ENCODE measurements around the gene MCM5.

MCM5 gene

GRCh38 chr22:35409783-35410662, 10.1 kb downstream of the MCM5 start:
- Histone ChIP-seq H3K4me3 (ENCODE audit: low read depth, low read length) (no peak overlapping the region), H3K27ac (no peak overlapping the region), H3K27me3 (ENCODE audit: insufficient read depth, low read depth, severe bottlenecking) (no peaks in the 10 kb centered on the region), H3K36me3 (peaks cover 96% of the 10 kb centered on the region), H3K9me3 (ENCODE audit: severe bottlenecking) (no peaks in the 10 kb centered on the region)
- TF ChIP-seq CTCF (IDR thresholded peaks at IDR 0.05; ENCODE audit: low read depth, low read length), result no peak
- DNase-seq, result no peak

- peaks cover 96% of the 10 kb centered on the region for H3K36me3 ChIP-seq
- H3K4me3 ChIP-seq (ENCODE audit: low read depth, low read length), result no peak overlapping the region
- H3K9me3 ChIP-seq (ENCODE audit: severe bottlenecking), result no peaks in the 10 kb centered on the region
- DNase-seq, result no peak
- H3K27ac ChIP-seq, result no peak overlapping the region
- no peaks in the 10 kb centered on the region for H3K27me3 ChIP-seq (ENCODE audit: insufficient read depth, low read depth, severe bottlenecking)
- TF ChIP-seq CTCF (IDR thresholded peaks at IDR 0.05; ENCODE audit: low read depth, low read length), result no peak
Observed at GRCh38 chr22:35410663-35411034, 10.7 kb downstream of the MCM5 start.

GRCh38 chr22:35411102-35411501, 11.2 kb downstream of the MCM5 start:
- no peak overlapping the region for H3K4me3 ChIP-seq (ENCODE audit: low read depth, low read length)
- H3K27me3 ChIP-seq (ENCODE audit: insufficient read depth, low read depth, severe bottlenecking), result no peaks in the 10 kb centered on the region
- TF ChIP-seq CTCF (IDR thresholded peaks at IDR 0.05; ENCODE audit: low read depth, low read length), result no peak
- no peak overlapping the region for H3K27ac ChIP-seq
- peaks cover 98% of the 10 kb centered on the region for H3K36me3 ChIP-seq
- no peak for DNase-seq
- no peaks in the 10 kb centered on the region for H3K9me3 ChIP-seq (ENCODE audit: severe bottlenecking)

- Histone ChIP-seq H3K4me3 (ENCODE audit: low read depth, low read length) (no peak overlapping the region), H3K9me3 (ENCODE audit: severe bottlenecking) (no peaks in the 10 kb centered on the region), H3K27me3 (ENCODE audit: insufficient read depth, low read depth, severe bottlenecking) (no peaks in the 10 kb centered on the region), H3K27ac (no peak overlapping the region), H3K36me3 (peaks cover 96% of the 10 kb centered on the region)
- TF ChIP-seq CTCF (IDR thresholded peaks at IDR 0.05; ENCODE audit: low read depth, low read length), result no peak
- no peak for DNase-seq
Observed at GRCh38 chr22:35413624-35414023, 13.7 kb downstream of the MCM5 start.

- Histone ChIP-seq H3K36me3 (peaks cover 93% of the 10 kb centered on the region), H3K27me3 (ENCODE audit: insufficient read depth, low read depth, severe bottlenecking) (no peaks in the 10 kb centered on the region), H3K27ac (no peak overlapping the region), H3K9me3 (ENCODE audit: severe bottlenecking) (no peaks in the 10 kb centered on the region), H3K4me3 (ENCODE audit: low read depth, low read length) (no peak overlapping the region)
- TF ChIP-seq CTCF (IDR thresholded peaks at IDR 0.05; ENCODE audit: low read depth, low read length), result no peak
- no peak for DNase-seq
Observed at GRCh38 chr22:35417606-35418005, 17.7 kb downstream of the MCM5 start.

- Histone ChIP-seq H3K36me3 (peaks cover 95% of the 10 kb centered on the region), H3K27ac (no peak overlapping the region), H3K9me3 (ENCODE audit: severe bottlenecking) (no peaks in the 10 kb centered on the region), H3K4me3 (ENCODE audit: low read depth, low read length) (no peak overlapping the region), H3K27me3 (ENCODE audit: insufficient read depth, low read depth, severe bottlenecking) (no peaks in the 10 kb centered on the region)
- no peak for TF ChIP-seq CTCF (IDR thresholded peaks at IDR 0.05; ENCODE audit: low read depth, low read length)
- no peak for DNase-seq
Observed at GRCh38 chr22:35418088-35418487, 18.1 kb downstream of the MCM5 start.

All from WERI-Rb-1 (cell line).